Fibroblast of pulmonary artery (primary cell): Measurements from ENCODE around the gene SREBF1.

ENCODE experiments used
- DNase-seq: peaks from one replicate; pipeline ENCODE4 v3.0.0-alpha.2; 2010; ENCODE audit warnings: low read depth
- H3K4me3 ChIP-seq: replicated peaks from 2 replicates; pipeline ENCODE4 v1.5.1; 2011; ENCODE audit warnings: low read depth, mild to moderate bottlenecking, control low read depth, low read length, moderate library complexity
- CTCF ChIP-seq: IDR thresholded peaks from 2 replicates; pipeline ENCODE4 v1.5.1; 2011; ENCODE audit warnings: mild to moderate bottlenecking, control low read depth, low read length, inconsistent platforms; ENCODE audit errors: missing control alignments

SREBF1 gene

GRCh38 chr17:17780922-17781590 is 55.7 kb downstream of the SREBF1 start:
- peak; percentile 78 for DNase-seq
- peak overlapping the region; percentile 32 for H3K4me3 ChIP-seq
- peak; percentile 51 for TF ChIP-seq CTCF

- no peak for TF ChIP-seq CTCF
- H3K4me3 ChIP-seq = no peak overlapping the region
- DNase-seq = no peak
Measured at GRCh38 chr17:17779015-17779611, 57.7 kb downstream of the SREBF1 start.

GRCh38 chr17:17778308-17779014 is 58.3 kb downstream of the SREBF1 start:
- no peak for TF ChIP-seq CTCF
- no peak overlapping the region for H3K4me3 ChIP-seq
- DNase-seq = peak; percentile 94

- no peak for TF ChIP-seq CTCF
- no peak for DNase-seq
- H3K4me3 ChIP-seq = no peak overlapping the region
Measured at GRCh38 chr17:17776889-17777288, 59.9 kb downstream of the SREBF1 start.

- no peak overlapping the region for H3K4me3 ChIP-seq
- DNase-seq = peak; percentile 51
- peak; percentile 45 for TF ChIP-seq CTCF
Measured at GRCh38 chr17:17774009-17774881, 62.5 kb downstream of the SREBF1 start.

- no peak overlapping the region for H3K4me3 ChIP-seq
- TF ChIP-seq CTCF = no peak
- DNase-seq = no peak
Measured at GRCh38 chr17:17772231-17772630, 64.6 kb downstream of the SREBF1 start.
